Fibroblast of skin of scalp (primary cell): ENCODE data around the gene NSUN2.
A peak's percentile ranks its signal among the peaks of the same experiment; 100 is the strongest.
"Not testable (repeated sequence)": the region's sequence is repeated elsewhere in the genome, so short reads cannot be mapped to it uniquely, and the experiment has no call there.

Experiments
- DNase-seq: peaks from one replicate; pipeline ENCODE4 v3.0.0-alpha.2; 2013

NSUN2 gene

GRCh38 chr5:6581559-6582426 lies 51.1 kb downstream of the NSUN2 start:
- peak; percentile 15 for DNase-seq

DNA sequence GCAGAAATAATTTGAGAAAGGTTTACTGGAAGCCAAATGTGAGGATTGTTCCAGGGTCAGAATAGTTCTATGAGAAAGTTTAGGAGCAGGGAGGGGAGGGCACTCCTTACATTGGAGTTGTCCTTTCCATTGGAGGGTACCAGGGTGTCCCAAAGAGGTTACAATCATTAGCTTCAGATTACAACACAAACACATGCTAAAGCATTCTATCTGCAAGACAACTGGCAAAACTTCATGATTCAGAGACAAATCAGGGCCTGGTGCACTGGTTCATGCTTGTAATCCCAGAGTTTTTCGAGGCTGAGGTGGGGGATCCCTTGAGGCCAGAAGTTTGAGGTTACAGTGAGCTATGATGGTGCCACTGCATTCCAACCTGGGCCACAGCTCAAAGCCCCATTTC lies 51.8 kb downstream of the NSUN2 start:
- DNase-seq: no peak

DNA sequence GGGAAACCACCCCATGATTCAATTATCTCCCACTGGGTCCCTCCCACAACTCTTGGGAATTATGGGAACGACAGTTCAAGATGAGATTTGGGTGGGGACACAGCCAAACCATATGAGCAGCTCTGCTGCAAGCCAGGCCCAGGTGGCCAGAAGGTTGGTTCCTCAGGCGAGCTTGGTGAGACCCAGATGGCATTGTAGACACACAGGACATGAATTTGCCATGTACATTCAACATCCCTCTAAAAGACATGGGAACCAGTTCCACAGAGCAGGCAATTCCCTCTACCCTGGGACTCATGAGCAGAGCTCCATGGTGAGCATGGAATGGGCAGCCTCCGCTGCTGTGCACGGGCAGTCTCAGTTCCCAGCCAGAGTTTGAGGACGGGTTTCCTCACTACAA lies 53.3 kb downstream of the NSUN2 start:
- no peak for DNase-seq

GRCh38 chr5:6578676-6579343 lies 54.0 kb downstream of the NSUN2 start:
- DNase-seq: no peak

GRCh38 chr5:6576861-6577501 lies 55.9 kb downstream of the NSUN2 start:
- peak; percentile 59 for DNase-seq

GRCh38 chr5:6574537-6575245 lies 58.2 kb downstream of the NSUN2 start:
- no peak for DNase-seq

GRCh38 chr5:6574111-6574510 lies 58.7 kb downstream of the NSUN2 start:
- no peak for DNase-seq

GRCh38 chr5:6573651-6574101 lies 59.2 kb downstream of the NSUN2 start:
- DNase-seq: no peak

DNA sequence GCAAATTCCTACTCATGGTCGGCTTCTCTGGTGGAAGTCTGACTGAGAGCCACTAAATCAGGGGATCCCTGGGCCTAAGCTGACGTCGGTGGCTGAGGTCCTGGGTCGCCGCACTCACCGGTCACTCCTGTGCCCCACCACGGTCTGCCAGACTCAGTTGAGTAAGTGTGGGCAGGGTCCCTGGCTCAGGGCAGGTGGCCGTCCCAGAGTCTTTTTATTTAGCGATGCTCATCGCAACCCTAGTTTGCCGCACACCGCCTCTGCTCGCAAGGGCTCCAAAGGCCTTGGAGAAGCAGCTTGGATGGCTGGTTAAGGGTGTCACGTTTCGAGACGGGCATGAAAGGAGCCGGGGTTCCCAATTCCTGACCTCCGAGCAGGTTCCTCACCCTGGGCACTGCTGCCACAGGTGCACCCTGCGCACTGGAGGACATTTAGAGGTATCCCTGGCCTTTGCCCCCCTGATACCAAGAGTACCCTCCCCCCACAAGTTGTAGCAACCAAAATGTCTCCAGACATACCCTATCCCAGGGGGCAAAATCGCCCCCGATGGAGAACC lies 59.9 kb downstream of the NSUN2 start:
- DNase-seq: no peak

DNA sequence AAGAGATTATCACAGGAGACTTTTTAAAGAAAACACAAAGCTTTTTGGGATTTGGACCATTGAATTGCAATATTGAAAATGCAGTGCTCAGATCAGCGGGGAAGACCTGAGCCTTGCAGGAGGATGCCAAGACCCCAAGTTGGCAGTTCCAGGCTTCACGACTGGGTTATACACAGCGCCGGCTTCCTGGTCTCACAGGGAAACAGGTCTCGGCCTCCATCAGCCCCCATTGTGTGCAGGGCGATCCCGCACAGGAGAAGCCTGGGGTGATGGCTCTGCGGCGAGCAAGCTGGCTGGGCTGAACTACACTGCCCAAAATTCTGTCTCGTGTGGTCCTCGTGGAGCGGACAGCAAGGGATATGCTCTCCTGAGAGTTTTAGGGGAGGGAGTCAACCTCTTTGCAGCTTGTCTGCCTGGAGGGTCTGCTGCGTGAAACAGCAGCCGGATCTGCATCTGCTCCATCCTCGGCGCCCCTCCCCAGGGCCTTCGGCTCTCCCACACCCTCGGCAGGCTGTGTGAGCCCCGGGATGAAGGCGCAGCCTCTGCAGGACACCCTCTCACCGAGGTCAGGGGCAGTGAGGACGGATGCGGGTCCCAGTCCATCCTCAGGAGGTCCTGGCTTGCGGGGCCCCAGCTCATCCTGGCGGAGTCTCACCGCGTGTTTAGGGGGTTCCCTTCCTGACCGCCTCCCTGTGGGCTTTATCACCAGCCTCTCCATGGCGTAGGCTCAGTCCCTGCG lies 60.6 kb downstream of the NSUN2 start:
- DNase-seq: no peak

DNA sequence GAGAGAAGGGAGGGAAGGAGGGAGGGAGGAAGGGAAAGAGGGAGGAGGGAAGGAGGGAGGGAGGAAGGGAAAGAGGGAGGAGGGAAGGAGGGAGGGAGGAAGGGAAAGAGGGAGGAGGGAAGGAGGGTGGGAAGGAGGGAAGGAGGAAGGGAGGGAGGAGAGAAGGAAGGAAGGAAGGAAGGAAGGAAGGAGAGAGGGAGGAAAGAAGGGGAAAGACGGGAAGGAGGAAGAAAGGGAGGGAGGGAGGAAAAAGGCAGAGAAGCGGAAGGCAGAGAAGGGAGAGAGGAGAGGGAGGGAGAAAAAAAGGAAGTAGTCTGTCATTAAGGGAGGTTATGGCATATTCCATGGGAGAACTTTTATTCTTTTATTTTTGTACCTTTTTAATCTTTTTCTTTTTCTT lies 61.2 kb downstream of the NSUN2 start:
- DNase-seq: not testable (repeated sequence)

DNA sequence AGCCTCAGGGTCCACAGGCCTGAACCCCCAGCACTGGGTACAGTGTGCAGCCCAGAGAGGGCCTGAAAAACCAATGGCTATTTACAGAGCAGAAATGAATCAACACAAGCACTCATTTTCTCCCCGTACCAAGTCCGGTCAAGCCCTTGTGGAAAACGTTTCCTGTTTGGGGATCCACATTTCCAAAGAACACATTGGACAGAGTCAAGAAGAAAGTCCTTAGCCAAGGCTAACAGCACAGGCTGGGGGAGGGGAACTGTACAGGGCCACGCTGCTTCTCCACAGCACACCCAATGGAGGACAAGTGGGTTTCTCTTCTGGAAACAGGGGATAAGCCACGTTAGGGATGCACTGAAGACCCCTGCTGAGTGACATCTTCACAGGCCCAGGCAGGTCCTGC lies 62.3 kb downstream of the NSUN2 start:
- no peak for DNase-seq

GRCh38 chr5:6568889-6569288 lies 64.0 kb downstream of the NSUN2 start:
- DNase-seq: no peak

GRCh38 chr5:6568383-6568782 lies 64.5 kb downstream of the NSUN2 start:
- no peak for DNase-seq

- DNase-seq: no peak
Measured at GRCh38 chr5:6567835-6568234, 65.0 kb downstream of the NSUN2 start.

DNA sequence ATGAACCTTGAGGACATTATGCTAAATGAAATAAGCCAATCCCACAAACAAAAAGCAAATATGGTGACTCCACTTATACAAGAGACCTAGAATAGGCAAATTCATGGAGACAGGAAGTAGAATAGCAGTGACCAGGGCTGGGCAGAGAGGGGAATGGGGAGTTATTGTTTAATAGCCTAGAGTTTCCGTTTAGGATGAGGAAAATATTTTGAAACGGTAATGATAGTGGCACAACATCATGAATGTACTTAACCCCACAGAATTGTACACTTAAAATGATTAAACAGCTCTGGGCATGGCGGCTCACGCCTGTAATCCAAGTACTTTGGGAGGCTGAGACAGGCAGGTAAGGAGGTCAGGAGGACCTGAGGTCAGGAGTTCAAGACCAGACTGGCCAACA lies 65.8 kb downstream of the NSUN2 start:
- no peak for DNase-seq

GRCh38 chr5:6565492-6565891 lies 67.4 kb downstream of the NSUN2 start:
- DNase-seq: no peak

DNA sequence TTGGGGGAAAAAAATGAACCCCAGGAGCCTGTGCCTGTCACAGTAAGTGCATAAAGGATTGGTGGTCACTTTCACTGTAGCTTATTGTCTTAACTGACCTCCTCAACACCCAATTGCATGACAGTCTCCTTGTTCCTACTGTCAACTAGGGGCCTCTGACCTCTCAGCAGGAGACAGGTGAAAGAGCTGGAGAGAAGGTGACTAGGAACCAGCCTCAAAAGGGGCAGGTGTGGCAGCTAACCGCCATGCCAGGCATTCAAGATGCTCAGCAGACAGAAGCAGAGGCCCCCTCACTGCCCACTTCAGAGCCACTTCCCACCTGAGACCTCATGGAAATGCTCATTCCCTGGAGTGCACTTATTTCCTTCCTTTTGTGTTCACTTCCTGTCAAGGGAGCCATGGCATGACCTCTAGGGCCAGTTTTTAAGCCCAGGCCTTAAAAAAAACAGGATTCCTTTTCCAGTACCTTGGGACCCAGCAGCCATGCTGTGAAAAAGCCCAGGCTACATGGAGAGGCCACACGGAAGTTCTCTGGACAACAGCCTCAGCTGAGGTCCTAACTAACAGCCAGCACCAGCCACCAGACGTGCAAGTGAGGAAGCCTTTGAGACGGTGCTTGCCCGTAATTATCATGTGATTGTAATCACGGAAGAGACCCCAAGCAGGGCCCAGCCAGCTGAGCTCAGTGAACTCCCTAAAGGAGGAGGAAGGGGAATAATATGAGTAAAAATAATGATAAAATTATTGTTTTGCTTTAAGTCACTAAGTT lies 74.9 kb downstream of the NSUN2 start:
- no peak for DNase-seq

GRCh38 chr5:6556802-6557102 lies 76.1 kb downstream of the NSUN2 start:
- no peak for DNase-seq

DNA sequence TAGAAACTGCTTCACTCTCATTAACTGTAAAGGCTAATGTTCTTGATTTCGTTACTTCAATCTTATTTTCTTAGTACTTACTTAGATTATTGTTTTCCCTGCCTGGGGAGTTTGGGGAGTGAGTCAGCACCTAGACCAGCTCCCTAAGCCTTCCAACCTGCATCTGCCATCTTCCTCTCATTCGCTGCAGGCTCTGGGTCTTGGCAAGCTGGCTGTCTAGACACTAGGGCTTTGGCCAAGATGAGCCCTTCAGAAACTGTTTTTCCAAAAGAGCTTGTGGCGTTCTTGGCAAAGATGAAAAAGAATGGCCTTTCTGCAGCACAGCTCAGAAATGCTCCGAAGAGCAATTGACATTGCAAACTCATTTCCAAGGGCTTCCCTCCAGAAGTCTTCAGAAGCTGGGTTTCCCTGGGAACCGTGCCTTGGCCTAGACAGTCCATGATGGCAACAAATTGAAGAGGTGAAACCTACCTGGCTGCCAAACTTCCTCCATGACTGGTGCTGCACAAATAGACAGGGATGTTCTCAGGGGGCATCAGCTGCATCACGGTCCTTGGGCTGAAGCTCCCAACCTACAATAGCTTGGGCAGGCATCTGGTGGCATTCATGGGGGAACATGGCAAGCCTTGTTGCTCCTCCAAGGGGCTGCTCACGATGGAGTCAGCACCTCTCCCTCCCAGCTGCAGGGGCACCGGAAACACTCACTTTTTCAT lies 76.6 kb downstream of the NSUN2 start:
- DNase-seq: peak; percentile 14

DNA sequence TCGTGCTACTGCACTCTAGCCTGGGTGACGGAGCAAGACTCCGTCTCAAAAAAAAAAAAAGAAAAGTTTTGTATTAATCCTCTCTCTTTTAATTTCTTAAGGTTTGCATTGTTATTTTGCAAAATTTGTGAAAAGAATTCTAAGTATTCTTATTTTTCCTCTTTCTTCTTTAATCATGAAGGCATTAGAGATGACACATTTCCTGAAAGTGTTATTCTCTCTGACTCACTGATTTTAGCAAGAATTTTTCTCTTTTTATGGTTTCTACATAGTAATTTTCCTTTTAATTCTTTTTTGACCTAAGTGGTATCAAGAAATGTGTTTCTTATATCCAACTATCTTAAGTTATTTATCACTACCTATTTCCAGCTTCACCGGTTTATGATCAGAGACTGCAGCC lies 78.0 kb downstream of the NSUN2 start:
- DNase-seq: no peak
